ENCODE results near the gene TPM4. TPM values are rescaled to one million over a fixed set of nuclear protein-coding genes. Genes with fewer than 3 reads are reported as not detected.

TPM4 gene
- total and polyA plus RNA-seq, 2 of the 13 experiments (the other 11 are each of a cell fraction or from before 2014, with no cell fraction given): 180 to 188 TPM

GRCh38 chr19:16113727-16114126, 37.4 kb downstream of the TPM4 start:
- no TSS peak for BruUV-seq (replicated peaks)
- ATAC-seq (no peak), FAIRE-seq (no peak), DNase-seq (ENCODE audit: low spot score) (no peak)
- peaks cover 47% of the 10 kb centered on the region for H3K4me1 ChIP-seq (ENCODE audit: insufficient read depth, low read length)
- peaks cover 4 to 14% of the 10 kb centered on the region in 2 experiments; a peak in 4 of 5 replicates for H3K36me3 ChIP-seq (replicated peaks in 1 of 2; ENCODE audit: control insufficient read depth in 1 of 2, insufficient read depth in 2 of 2, low read length in 2 of 2)
- no peaks in the 10 kb centered on the region for H3K9me3 ChIP-seq (ENCODE audit: low read length)
- POLR2A ChIA-PET: no interaction called here
- H3K4me2 ChIP-seq (ENCODE audit: low read depth, low read length): no peak overlapping the region
- peaks cover 40% of the 10 kb centered on the region for H3K79me2 ChIP-seq (ENCODE audit: insufficient read depth, low read length)
- peaks cover 5% of the 10 kb centered on the region; the same call in 1 of the 2 replicates for H4K20me1 ChIP-seq (ENCODE audit: insufficient read depth, low read length)
- H3K27me3 ChIP-seq (ENCODE audit: control insufficient read depth in 1 of 2, insufficient read depth in 2 of 2, low read length in 2 of 2): no peaks in the 10 kb centered on the region; a peak in 1 of 5 replicates
- CTCF ChIA-PET (ENCODE audit: low intra/inter-chr PET ratio, low total read pairs): no interaction called here
- no peak overlapping the region for H3K27ac ChIP-seq (ENCODE audit: extremely low read length, insufficient read depth, low read length)
- TF ChIP-seq ZNF768 (CRISPR knock-in tag; IDR thresholded peaks at IDR 0.05): peak; percentile 86; the same call in 1 of the 2 replicates
- TF ChIP-seq JUN (CRISPR knock-in tag; IDR thresholded peaks at IDR 0.05): no peak
- in situ Hi-C loops (cut with HindIII; ENCODE audit: extremely low pct_ligation_motif_present, low pct_unique_long_range_greater_than_20kb) (no loop called here), intact Hi-C loops (cut with micrococcal nuclease; ENCODE audit: unreplicated experiment) (no loop called here)
- no peak overlapping the region for H3K9ac ChIP-seq (ENCODE audit: insufficient read depth, low read depth, low read length)
- no peak overlapping the region for H3K4me3 ChIP-seq (replicated peaks in 1 of 3; ENCODE audit: insufficient read depth in 1 of 3, low read depth in 2 of 3, low read length in 3 of 3)
- H2AFZ ChIP-seq (ENCODE audit: low read length): no peak overlapping the region
- WGBS (ENCODE audit: low lambda C conversion rate): 84% methylated on average over 2 of the region's 3 CpGs

- 65% methylated on average over 4 of the region's 9 CpGs for WGBS (ENCODE audit: low lambda C conversion rate)
These were observed 39.2 kb downstream of the TPM4 start for GRCh38 chr19:16115301-16116039.

More at GRCh38 chr19:16115301-16116039, 39.2 kb downstream of the TPM4 start:
- Histone ChIP-seq H3K9ac (ENCODE audit: insufficient read depth, low read depth, low read length) (no peak overlapping the region), H3K79me2 (ENCODE audit: insufficient read depth, low read length) (peaks cover 40% of the 10 kb centered on the region), H3K27me3 (ENCODE audit: control insufficient read depth in 1 of 2, insufficient read depth in 2 of 2, low read length in 2 of 2) (no peaks in the 10 kb centered on the region; a peak in 1 of 5 replicates), H3K27ac (ENCODE audit: extremely low read length, insufficient read depth, low read length) (peak overlapping the region; percentile 20), H3K4me1 (ENCODE audit: insufficient read depth, low read length) (peaks cover 56% of the 10 kb centered on the region), H2AFZ (ENCODE audit: low read length) (no peak overlapping the region), H3K4me2 (ENCODE audit: low read depth, low read length) (peak overlapping the region; percentile 14; the same call in 1 of the 2 replicates), H3K9me3 (ENCODE audit: low read length) (no peaks in the 10 kb centered on the region), H3K36me3 (replicated peaks in 1 of 2; ENCODE audit: control insufficient read depth in 1 of 2, insufficient read depth in 2 of 2, low read length in 2 of 2) (peaks cover 7 to 23% of the 10 kb centered on the region in 2 experiments; a peak in 4 of 5 replicates), H3K4me3 (replicated peaks in 1 of 3; ENCODE audit: insufficient read depth in 1 of 3, low read depth in 2 of 3, low read length in 3 of 3) (no peak overlapping the region), H4K20me1 (ENCODE audit: insufficient read depth, low read length) (peaks cover 5% of the 10 kb centered on the region; the same call in 1 of the 2 replicates)
- FAIRE-seq: no peak
- ChIA-PET CTCF (ENCODE audit: low intra/inter-chr PET ratio, low total read pairs) (no interaction called here), POLR2A (interaction anchor here (0.7 to 1.6 kb wide), 2 partner anchors 43 to 70 kb away, joined by 3 to 5 read pairs; partner anchors contain the start of gene FAM32A)
- intact Hi-C loops (cut with micrococcal nuclease; ENCODE audit: unreplicated experiment) (no loop called here), in situ Hi-C loops (cut with HindIII; ENCODE audit: extremely low pct_ligation_motif_present, low pct_unique_long_range_greater_than_20kb) (no loop called here)
- no peak for DNase-seq (ENCODE audit: low spot score)
- ATAC-seq: no peak
- no TSS peak for BruUV-seq (replicated peaks)
- no peak for TF ChIP-seq NFAT5 (CRISPR knock-in tag; IDR thresholded peaks at IDR 0.05)
- no peak for TF ChIP-seq ZNF510 (CRISPR knock-in tag; IDR thresholded peaks at IDR 0.05; ENCODE audit: low read depth)
- no peak for TF ChIP-seq PAF1 (CRISPR knock-in tag; IDR thresholded peaks at IDR 0.05)
- 0 out of 2 replicates have a peak, but pooled peaks have one; percentile 52 for TF ChIP-seq ZBTB33 (CRISPR knock-in tag; IDR thresholded peaks at IDR 0.05)
- TF ChIP-seq PHF21A (CRISPR knock-in tag; IDR thresholded peaks at IDR 0.05): peak; percentile 34; the same call in 1 of the 2 replicates
- TF ChIP-seq SALL1 (CRISPR knock-in tag; IDR thresholded peaks at IDR 0.05): 0 out of 2 replicates have a peak, but pooled peaks have one; percentile 16

Measured in HepG2 (cell line).